Measurements from ENCODE around the gene DUSP7. TPM values are rescaled to one million over a fixed set of nuclear protein-coding genes. Genes with fewer than 3 reads are reported as not detected.

Gene DUSP7
- total RNA-seq, 1 experiment from 2014 or later: 11.1 TPM

DNA sequence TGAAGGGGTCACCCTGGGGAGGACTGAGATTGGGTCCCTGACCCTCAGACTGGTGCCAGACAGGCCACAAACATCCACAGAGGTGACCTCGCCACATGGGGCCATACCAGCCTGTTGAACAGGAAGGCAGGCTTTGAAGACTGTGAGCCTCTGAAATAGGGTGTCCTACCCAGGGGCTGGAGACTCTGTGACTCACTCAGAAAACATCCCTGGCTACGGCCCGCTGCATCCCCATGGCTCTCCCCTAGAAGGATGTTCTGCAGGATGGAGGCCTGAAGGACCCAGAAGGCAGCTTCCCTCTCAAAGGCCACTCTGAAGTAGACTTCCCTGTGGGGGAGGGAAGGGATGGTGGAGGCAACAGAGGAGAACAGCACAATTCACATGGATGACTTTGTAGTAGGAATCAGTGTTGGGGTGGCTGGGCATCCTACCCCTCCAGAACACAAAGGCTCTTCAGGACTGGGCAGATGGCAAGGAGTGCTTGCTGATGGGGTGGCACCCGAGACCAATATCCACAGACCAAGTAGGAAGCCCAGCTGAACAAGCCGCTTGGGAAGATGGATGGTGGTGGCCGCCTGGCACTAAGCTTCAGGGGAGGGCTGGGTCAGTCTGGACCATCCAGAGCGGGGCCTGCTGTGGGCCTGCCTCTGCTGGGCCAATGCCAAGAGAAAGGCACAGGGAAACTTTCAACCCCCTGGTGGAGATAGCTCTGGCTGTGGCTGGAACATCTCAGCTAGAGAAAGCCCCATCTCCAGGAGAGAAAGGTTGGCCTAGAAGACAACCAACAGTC, 37.6 kb upstream of the DUSP7 start:
- no peak for DNase-seq
- Histone ChIP-seq H3K4me3 (ENCODE audit: low read length) (no peak overlapping the region), H3K9me3 (ENCODE audit: low read length) (no peaks in the 10 kb centered on the region), H4K20me1 (ENCODE audit: insufficient read depth, low read depth, low read length) (no peaks in the 10 kb centered on the region), H3K27ac (ENCODE audit: low read length) (no peak overlapping the region), H3K9ac (ENCODE audit: low read length) (no peak overlapping the region), H3K9me2 (replicated peaks; ENCODE audit: insufficient read depth, low read length) (no peaks in the 10 kb centered on the region), H3K27me3 (ENCODE audit: low read length) (no peaks in the 10 kb centered on the region), H3K36me3 (ENCODE audit: insufficient read depth, low read length) (no peaks in the 10 kb centered on the region), H3K4me1 (ENCODE audit: low read length) (no peaks in the 10 kb centered on the region), H2AFZ (ENCODE audit: low read length) (no peak overlapping the region), H3K79me2 (ENCODE audit: low read length) (no peaks in the 10 kb centered on the region), H3K4me2 (ENCODE audit: low read depth, low read length, poor library complexity, severe bottlenecking) (no peak overlapping the region)

DNA sequence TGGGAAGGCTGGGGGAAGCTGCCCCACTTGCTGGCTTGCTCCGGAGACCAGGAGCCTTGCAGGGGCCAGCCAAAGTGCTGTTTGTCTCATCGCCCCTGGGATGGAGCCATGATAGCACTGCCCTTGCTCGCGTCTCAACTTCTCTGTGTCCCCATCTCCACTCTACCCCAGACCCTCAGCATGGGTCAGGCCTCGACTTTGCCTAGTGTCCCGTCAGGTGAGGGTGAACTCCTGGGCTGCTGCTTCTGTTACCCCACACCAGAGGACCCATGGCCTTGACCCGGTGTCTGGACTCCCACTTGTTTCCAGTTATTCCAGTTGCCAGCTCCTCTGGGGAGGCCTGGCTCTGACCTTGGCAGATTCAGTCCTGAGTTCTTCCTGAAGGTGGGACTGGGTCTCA, 36.5 kb upstream of the DUSP7 start:
- H3K4me2 ChIP-seq (ENCODE audit: low read depth, low read length, poor library complexity, severe bottlenecking): no peak overlapping the region
- no peaks in the 10 kb centered on the region for H3K36me3 ChIP-seq (ENCODE audit: insufficient read depth, low read length)
- H3K79me2 ChIP-seq (ENCODE audit: low read length): no peaks in the 10 kb centered on the region
- no peaks in the 10 kb centered on the region for H3K9me2 ChIP-seq (replicated peaks; ENCODE audit: insufficient read depth, low read length)
- H3K4me3 ChIP-seq (ENCODE audit: low read length): no peak overlapping the region
- no peaks in the 10 kb centered on the region for H4K20me1 ChIP-seq (ENCODE audit: insufficient read depth, low read depth, low read length)
- H3K27me3 ChIP-seq (ENCODE audit: low read length): no peaks in the 10 kb centered on the region
- no peaks in the 10 kb centered on the region for H3K9me3 ChIP-seq (ENCODE audit: low read length)
- no peak for DNase-seq
- H3K27ac ChIP-seq (ENCODE audit: low read length): no peak overlapping the region
- no peaks in the 10 kb centered on the region for H3K4me1 ChIP-seq (ENCODE audit: low read length)
- no peak overlapping the region for H2AFZ ChIP-seq (ENCODE audit: low read length)
- H3K9ac ChIP-seq (ENCODE audit: low read length): no peak overlapping the region

DNA sequence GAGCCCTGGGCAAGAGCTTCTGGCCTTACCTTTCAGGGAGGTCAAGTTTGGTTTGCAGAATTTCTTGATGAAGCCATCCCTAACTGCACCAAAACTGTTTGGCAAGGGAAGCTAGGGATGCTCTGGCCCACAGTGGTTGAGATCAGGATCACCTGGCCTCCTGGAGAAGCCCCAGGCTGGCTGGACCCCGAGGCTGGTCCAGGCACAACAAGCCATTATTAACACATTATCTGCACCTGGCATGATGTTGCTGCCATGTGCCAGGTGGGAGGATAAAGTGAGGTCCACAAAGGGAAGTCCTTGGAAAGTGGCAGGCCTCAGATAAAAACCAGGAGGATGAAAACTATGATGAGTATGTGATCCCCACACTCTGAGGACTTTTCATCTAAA, 35.9 kb upstream of the DUSP7 start:
- Histone ChIP-seq H3K4me1 (ENCODE audit: low read length) (no peaks in the 10 kb centered on the region), H4K20me1 (ENCODE audit: insufficient read depth, low read depth, low read length) (no peaks in the 10 kb centered on the region), H3K27ac (ENCODE audit: low read length) (no peak overlapping the region), H3K4me2 (ENCODE audit: low read depth, low read length, poor library complexity, severe bottlenecking) (no peak overlapping the region), H3K9me3 (ENCODE audit: low read length) (no peaks in the 10 kb centered on the region), H3K4me3 (ENCODE audit: low read length) (no peak overlapping the region), H3K36me3 (ENCODE audit: insufficient read depth, low read length) (no peaks in the 10 kb centered on the region), H2AFZ (ENCODE audit: low read length) (no peak overlapping the region), H3K27me3 (ENCODE audit: low read length) (no peaks in the 10 kb centered on the region), H3K79me2 (ENCODE audit: low read length) (no peaks in the 10 kb centered on the region), H3K9ac (ENCODE audit: low read length) (no peak overlapping the region), H3K9me2 (replicated peaks; ENCODE audit: insufficient read depth, low read length) (no peaks in the 10 kb centered on the region)
- no peak for DNase-seq

DNA sequence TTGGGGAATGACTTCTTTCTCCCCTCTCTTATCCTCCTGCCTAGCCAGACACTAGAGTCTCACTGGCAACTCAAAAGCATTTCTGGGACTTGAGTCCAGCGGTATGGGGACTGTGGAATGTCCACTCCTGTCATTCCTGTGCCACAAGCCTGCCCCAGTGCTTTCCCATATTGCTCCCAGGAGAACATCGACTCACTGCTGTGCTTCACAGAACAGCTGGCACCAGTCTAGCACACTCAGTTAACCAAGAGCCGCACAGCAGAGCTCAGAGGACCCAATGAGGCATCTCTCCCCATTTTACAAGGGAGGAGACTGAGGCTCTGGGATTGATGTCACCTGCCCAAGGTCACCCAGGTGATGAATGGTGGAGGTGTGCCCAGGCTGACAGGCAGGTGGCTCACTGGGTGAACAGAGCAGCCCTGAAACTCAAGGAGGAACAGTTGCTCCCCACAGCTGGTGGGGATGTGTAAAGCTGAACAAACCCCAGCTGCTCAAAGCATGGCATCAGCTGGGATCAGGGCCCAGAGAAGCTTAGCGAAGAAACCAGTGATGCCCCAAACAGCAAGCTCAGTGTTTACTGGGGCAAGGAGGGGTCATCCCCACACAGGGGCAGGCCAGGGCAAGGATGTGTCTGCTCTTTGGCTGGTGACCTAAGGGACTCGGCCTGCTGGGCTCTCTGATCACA, 35.4 kb upstream of the DUSP7 start:
- Histone ChIP-seq H3K9me3 (ENCODE audit: low read length) (no peaks in the 10 kb centered on the region), H3K4me1 (ENCODE audit: low read length) (no peaks in the 10 kb centered on the region), H3K36me3 (ENCODE audit: insufficient read depth, low read length) (no peaks in the 10 kb centered on the region), H3K27me3 (ENCODE audit: low read length) (no peaks in the 10 kb centered on the region), H2AFZ (ENCODE audit: low read length) (no peak overlapping the region), H3K79me2 (ENCODE audit: low read length) (no peaks in the 10 kb centered on the region), H4K20me1 (ENCODE audit: insufficient read depth, low read depth, low read length) (no peaks in the 10 kb centered on the region), H3K4me3 (ENCODE audit: low read length) (no peak overlapping the region), H3K27ac (ENCODE audit: low read length) (no peak overlapping the region), H3K9ac (ENCODE audit: low read length) (no peak overlapping the region), H3K4me2 (ENCODE audit: low read depth, low read length, poor library complexity, severe bottlenecking) (no peak overlapping the region), H3K9me2 (replicated peaks; ENCODE audit: insufficient read depth, low read length) (no peaks in the 10 kb centered on the region)
- no peak for DNase-seq

DNA sequence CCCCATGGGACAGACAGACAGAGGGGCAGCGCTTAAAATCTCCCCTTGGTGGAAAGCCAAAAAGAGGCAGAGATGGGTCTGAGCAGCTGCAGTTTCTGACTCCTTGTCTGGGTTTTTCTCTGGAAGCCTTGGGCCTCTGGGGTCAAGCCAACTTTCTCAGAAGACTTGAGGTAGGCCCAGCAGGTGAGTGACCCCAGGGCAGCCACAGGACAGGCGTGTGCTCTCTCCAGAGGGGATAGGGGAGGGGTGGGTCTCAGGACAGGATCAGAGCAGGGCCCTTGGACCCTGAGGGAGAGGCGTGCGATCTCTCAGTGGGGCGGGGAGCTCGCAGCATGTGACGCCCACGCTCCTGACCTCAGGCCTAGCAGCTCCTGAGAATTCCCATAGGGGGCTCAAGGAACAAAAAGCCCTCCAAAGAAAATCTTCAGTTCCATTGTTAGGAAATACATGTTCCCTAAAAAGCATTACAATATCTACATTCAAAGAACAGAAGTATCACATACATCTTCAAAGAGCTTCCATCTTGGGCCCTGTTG, 34.6 kb upstream of the DUSP7 start:
- H4K20me1 ChIP-seq (ENCODE audit: insufficient read depth, low read depth, low read length): no peaks in the 10 kb centered on the region
- H3K4me1 ChIP-seq (ENCODE audit: low read length): no peaks in the 10 kb centered on the region
- no peak overlapping the region for H3K27ac ChIP-seq (ENCODE audit: low read length)
- H3K79me2 ChIP-seq (ENCODE audit: low read length): no peaks in the 10 kb centered on the region
- H3K36me3 ChIP-seq (ENCODE audit: insufficient read depth, low read length): no peaks in the 10 kb centered on the region
- H3K4me3 ChIP-seq (ENCODE audit: low read length): no peak overlapping the region
- no peaks in the 10 kb centered on the region for H3K9me2 ChIP-seq (replicated peaks; ENCODE audit: insufficient read depth, low read length)
- H2AFZ ChIP-seq (ENCODE audit: low read length): no peak overlapping the region
- no peak overlapping the region for H3K9ac ChIP-seq (ENCODE audit: low read length)
- no peak overlapping the region for H3K4me2 ChIP-seq (ENCODE audit: low read depth, low read length, poor library complexity, severe bottlenecking)
- no peaks in the 10 kb centered on the region for H3K27me3 ChIP-seq (ENCODE audit: low read length)
- no peak for DNase-seq
- no peaks in the 10 kb centered on the region for H3K9me3 ChIP-seq (ENCODE audit: low read length)

- no peaks in the 10 kb centered on the region for H3K27me3 ChIP-seq (ENCODE audit: low read length)
- no peaks in the 10 kb centered on the region for H4K20me1 ChIP-seq (ENCODE audit: insufficient read depth, low read depth, low read length)
- no peak overlapping the region for H3K4me2 ChIP-seq (ENCODE audit: low read depth, low read length, poor library complexity, severe bottlenecking)
- H3K9me3 ChIP-seq (ENCODE audit: low read length): no peaks in the 10 kb centered on the region
- H3K4me1 ChIP-seq (ENCODE audit: low read length): no peaks in the 10 kb centered on the region
- no peak for DNase-seq
- no peak overlapping the region for H2AFZ ChIP-seq (ENCODE audit: low read length)
- H3K79me2 ChIP-seq (ENCODE audit: low read length): no peaks in the 10 kb centered on the region
- no peaks in the 10 kb centered on the region for H3K9me2 ChIP-seq (replicated peaks; ENCODE audit: insufficient read depth, low read length)
- no peak overlapping the region for H3K27ac ChIP-seq (ENCODE audit: low read length)
- H3K36me3 ChIP-seq (ENCODE audit: insufficient read depth, low read length): no peaks in the 10 kb centered on the region
- H3K9ac ChIP-seq (ENCODE audit: low read length): no peak overlapping the region
- no peak overlapping the region for H3K4me3 ChIP-seq (ENCODE audit: low read length)
Measured at GRCh38 chr3:52090131-52090932, 34.0 kb upstream of the DUSP7 start.

- H3K4me3 ChIP-seq (ENCODE audit: low read length): no peak overlapping the region
- no peak overlapping the region for H3K9ac ChIP-seq (ENCODE audit: low read length)
- no peak overlapping the region for H3K27ac ChIP-seq (ENCODE audit: low read length)
- H3K4me1 ChIP-seq (ENCODE audit: low read length): no peaks in the 10 kb centered on the region
- no peaks in the 10 kb centered on the region for H3K27me3 ChIP-seq (ENCODE audit: low read length)
- H3K4me2 ChIP-seq (ENCODE audit: low read depth, low read length, poor library complexity, severe bottlenecking): no peak overlapping the region
- no peak overlapping the region for H2AFZ ChIP-seq (ENCODE audit: low read length)
- H3K9me2 ChIP-seq (replicated peaks; ENCODE audit: insufficient read depth, low read length): no peaks in the 10 kb centered on the region
- no peaks in the 10 kb centered on the region for H3K36me3 ChIP-seq (ENCODE audit: insufficient read depth, low read length)
- no peaks in the 10 kb centered on the region for H4K20me1 ChIP-seq (ENCODE audit: insufficient read depth, low read depth, low read length)
- no peaks in the 10 kb centered on the region for H3K9me3 ChIP-seq (ENCODE audit: low read length)
- no peaks in the 10 kb centered on the region for H3K79me2 ChIP-seq (ENCODE audit: low read length)
- no peak for DNase-seq
Measured at GRCh38 chr3:52089691-52090090, 33.3 kb upstream of the DUSP7 start.

Data from Karpas-422 (cell line).